DMS153 treated with DMSO at 0.1 percent for 48 hours (cell line): Measurements from ENCODE around the gene BCL2.

Source experiments
- DNase-seq: peaks from one replicate; lab custom pipeline; 2025; ENCODE audit not compliant: unreplicated experiment; lab: John Stamatoyannopoulos, UW

Gene BCL2

GRCh38 chr18:63260380-63260754 lies 59.2 kb downstream of the BCL2 start:
- DNase-seq: no peak

GRCh38 chr18:63259567-63260379 lies 59.8 kb downstream of the BCL2 start:
- DNase-seq: peak; percentile 27

- DNase-seq: peak; percentile 88
These were observed 60.6 kb downstream of the BCL2 start for GRCh38 chr18:63258749-63259566.

- DNase-seq: no peak
These were observed 62.1 kb downstream of the BCL2 start for GRCh38 chr18:63257453-63257852.

GRCh38 chr18:63255435-63255834 lies 64.1 kb downstream of the BCL2 start:
- no peak for DNase-seq

GRCh38 chr18:63254716-63255399 lies 64.7 kb downstream of the BCL2 start:
- no peak for DNase-seq

GRCh38 chr18:63253428-63254372 lies 65.9 kb downstream of the BCL2 start:
- no peak for DNase-seq

- DNase-seq: no peak
These were observed 66.6 kb downstream of the BCL2 start for GRCh38 chr18:63253014-63253413.

- no peak for DNase-seq
These were observed 69.8 kb downstream of the BCL2 start for GRCh38 chr18:63249771-63250170.

GRCh38 chr18:63247926-63248325 lies 71.6 kb downstream of the BCL2 start:
- DNase-seq: no peak

GRCh38 chr18:63247506-63247905 lies 72.1 kb downstream of the BCL2 start:
- no peak for DNase-seq

GRCh38 chr18:63245600-63245999 lies 74.0 kb downstream of the BCL2 start:
- DNase-seq: no peak

- DNase-seq: no peak
These were observed 75.0 kb downstream of the BCL2 start for GRCh38 chr18:63244607-63245006.

GRCh38 chr18:63241760-63242159 lies 77.8 kb downstream of the BCL2 start:
- DNase-seq: no peak

- DNase-seq: no peak
These were observed 78.3 kb downstream of the BCL2 start for GRCh38 chr18:63241317-63241712.

GRCh38 chr18:63240531-63241316 lies 78.8 kb downstream of the BCL2 start:
- DNase-seq: no peak

- DNase-seq: no peak
These were observed 80.9 kb downstream of the BCL2 start for GRCh38 chr18:63238693-63239075.

- DNase-seq: no peak
These were observed 81.5 kb downstream of the BCL2 start for GRCh38 chr18:63237881-63238692.
